C4-2B (cell line): ENCODE measurements around the gene FGF2.
"Not testable (repeated sequence)": the region's sequence is repeated elsewhere in the genome, so short reads cannot be mapped to it uniquely, and the experiment has no call there.

Experiments used
- H3K27ac ChIP-seq: fragments of 450-650 bp; 2 replicates; pipeline ENCODE4 v1.5.1; 2017
- ZFX ChIP-seq: fragments of 450-650 bp; IDR thresholded peaks from 2 replicates; pipeline ENCODE4 v1.6.1; 2017
- TF ChIP-seq, protein P1 (sequence below): fragments of 450-650 bp; conservative IDR thresholded peaks from 2 replicates; pipeline ENCODE4 v1.5.1; 2017; ENCODE audit warnings: mild to moderate bottlenecking

The FGF2 gene

DNA sequence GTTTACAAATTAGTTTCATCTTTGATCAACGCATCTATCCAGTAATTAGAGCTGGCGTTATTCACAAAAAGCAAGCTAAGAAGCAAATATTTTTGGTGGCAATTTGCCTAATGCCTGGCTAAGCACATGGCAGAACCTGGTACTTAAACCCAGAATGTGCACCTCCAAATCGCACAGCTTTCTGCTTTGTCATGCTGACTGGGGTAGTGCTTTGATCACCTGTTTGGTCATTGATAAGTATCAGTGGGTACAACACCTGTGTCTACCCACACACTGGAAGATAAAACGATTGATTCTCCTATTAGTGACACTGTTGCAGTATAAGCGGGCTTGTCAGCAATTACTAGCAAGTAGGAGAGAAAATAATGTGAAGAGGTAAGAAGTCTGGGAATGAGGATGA is 93.8 kb downstream of the FGF2 start:
- H3K27ac ChIP-seq: no peak overlapping the region
- TF ChIP-seq ZFX: no peak
- TF ChIP-seq, protein P1, sequence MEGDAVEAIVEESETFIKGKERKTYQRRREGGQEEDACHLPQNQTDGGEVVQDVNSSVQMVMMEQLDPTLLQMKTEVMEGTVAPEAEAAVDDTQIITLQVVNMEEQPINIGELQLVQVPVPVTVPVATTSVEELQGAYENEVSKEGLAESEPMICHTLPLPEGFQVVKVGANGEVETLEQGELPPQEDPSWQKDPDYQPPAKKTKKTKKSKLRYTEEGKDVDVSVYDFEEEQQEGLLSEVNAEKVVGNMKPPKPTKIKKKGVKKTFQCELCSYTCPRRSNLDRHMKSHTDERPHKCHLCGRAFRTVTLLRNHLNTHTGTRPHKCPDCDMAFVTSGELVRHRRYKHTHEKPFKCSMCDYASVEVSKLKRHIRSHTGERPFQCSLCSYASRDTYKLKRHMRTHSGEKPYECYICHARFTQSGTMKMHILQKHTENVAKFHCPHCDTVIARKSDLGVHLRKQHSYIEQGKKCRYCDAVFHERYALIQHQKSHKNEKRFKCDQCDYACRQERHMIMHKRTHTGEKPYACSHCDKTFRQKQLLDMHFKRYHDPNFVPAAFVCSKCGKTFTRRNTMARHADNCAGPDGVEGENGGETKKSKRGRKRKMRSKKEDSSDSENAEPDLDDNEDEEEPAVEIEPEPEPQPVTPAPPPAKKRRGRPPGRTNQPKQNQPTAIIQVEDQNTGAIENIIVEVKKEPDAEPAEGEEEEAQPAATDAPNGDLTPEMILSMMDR: no peak

DNA sequence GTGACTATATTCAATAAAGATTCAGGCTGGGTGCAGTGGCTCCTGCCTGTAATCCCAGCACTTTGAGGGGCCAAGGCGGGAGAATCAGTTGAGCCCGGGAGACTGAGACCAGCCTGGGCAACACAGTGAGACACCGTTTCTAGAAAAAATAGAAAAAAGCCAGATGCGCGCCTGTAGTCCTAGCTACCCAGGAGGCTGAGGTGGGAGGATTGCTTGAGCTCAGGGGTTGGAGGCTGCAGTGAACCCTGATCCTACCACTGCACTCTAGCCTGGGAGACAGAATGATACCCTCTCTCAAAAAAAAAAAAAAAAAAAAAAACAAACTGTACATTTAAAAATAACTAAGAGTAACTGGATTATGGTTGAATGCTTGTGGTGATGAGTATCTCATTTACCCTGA is 94.7 kb downstream of the FGF2 start:
- TF ChIP-seq, protein P1: no peak
- TF ChIP-seq ZFX: no peak
- no peak overlapping the region for H3K27ac ChIP-seq

DNA sequence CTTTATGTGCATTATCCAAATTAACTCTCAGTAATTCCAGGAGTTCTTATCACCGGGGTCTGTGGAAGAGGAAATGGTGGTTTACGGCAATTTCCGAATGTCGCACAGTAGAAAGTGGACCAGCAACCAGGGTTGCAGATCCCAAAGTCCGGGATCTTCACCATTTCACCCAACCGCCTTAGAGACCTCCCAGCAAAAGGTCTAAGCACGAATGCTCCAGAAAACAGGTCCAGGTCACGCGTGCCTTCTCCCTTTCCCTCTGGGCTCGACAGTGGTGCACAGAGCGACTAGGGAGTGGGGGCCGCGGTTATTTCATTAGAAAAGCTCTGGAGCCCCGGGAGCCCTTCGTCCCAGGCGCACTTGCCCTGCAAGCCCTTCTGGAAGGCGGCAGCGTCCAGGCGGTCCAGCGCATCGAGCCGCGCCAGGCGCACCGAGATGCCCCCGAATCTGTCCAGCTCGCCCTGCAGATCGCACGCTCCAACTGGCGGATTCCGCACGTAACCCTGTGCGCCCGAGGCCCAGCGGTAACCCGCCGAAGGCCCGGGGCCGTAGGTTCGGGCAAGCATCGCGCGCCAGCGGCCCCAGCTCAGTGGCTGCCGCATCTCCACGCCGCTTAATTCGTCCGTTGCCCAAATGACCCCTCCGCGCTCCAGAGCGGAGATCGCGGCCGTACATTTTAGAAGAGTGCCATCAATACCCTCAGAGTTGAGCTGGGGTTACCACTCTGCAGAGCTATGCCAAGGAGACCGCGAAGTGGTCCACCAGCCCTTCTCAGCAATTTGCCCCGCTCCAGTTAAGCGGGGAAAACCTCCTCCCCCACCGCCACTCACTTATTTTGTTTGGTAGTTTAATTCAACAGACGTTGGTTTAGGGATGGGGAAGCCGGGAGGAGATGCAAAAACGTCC is 95.6 kb downstream of the FGF2 start, which contains the start of gene NUDT6:
Gene NUDT6, minus strand, starts transcription at position 627 of the 906 bp plus-strand sequence. Its CDS starts 25 bp downstream, at position 602.
- peak; percentile 68 for TF ChIP-seq ZFX
- TF ChIP-seq, protein P1: no peak
- peak within 1 kb of the TSS; percentile 85 for H3K27ac ChIP-seq

DNA sequence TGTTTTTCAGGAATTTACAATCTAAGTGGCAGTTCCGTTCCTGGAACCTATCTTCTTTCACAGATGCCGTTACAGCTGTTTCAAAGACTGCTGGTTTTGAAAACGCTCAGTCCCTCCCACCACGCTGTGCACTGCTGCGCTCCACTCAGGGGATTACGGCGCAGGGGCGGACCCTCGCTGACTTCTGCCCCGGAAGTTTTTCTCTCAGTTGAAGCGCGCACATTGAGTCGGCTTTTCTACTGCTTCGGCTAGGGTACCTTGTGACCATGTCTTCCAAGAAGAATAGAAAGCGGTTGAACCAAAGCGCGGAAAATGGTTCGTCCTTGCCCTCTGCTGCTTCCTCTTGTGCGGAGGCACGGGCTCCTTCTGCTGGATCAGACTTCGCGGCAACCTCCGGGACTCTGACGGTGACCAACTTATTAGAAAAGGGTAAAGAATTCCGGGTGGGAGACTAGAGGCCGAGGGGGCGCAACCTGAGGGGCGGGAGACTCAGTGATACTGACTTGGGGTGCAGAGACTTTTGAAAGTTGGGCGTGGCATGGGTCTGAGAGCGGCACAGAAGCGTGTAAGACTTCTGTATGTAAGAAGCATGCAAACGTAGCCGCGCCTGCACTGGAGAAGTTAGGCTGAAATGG is 96.4 kb downstream of the FGF2 start:
- peak overlapping the region; percentile 85 for H3K27ac ChIP-seq
- no peak for TF ChIP-seq ZFX
- TF ChIP-seq, protein P1: no peak

DNA sequence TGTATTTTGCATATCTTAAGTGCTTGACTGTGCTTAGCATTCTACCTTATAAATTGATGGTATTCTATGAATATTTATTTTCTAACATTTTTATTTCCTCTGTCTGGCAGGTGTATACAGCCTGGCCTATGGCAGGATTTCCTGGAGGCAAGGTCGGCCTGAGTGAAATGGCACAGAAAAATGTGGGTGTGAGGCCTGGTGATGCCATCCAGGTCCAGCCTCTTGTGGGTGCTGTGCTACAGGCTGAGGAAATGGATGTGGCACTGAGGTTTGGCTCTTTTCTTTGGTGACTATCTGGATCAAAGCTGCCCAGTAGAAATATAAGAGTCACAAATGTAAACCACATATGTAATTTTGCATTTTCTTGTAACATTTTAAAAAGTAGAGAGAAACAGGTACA is 102.3 kb downstream of the FGF2 start:
- TF ChIP-seq ZFX: no peak
- TF ChIP-seq, protein P1: no peak
- H3K27ac ChIP-seq: no peak overlapping the region

DNA sequence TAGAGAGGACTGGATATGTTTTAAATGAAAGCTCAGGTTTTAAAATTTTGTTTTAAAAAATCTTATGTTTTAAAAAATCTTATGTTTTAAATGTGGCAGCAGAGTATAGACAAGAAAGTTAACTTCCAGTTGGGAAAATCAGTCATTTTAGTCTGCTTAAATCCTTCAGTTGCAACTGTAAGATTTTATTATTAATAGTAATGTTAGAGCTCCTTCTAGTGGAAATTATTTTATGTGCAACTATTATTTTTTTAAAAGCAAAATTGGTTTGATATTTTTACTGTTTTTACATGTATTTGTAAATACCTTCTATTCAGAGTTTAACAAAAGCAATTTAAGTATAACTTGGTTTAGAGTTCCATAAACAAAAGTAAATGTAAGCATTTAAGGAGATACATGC is 104.2 kb downstream of the FGF2 start:
- TF ChIP-seq ZFX: no peak
- TF ChIP-seq, protein P1: peak; percentile 69
- no peak overlapping the region for H3K27ac ChIP-seq

DNA sequence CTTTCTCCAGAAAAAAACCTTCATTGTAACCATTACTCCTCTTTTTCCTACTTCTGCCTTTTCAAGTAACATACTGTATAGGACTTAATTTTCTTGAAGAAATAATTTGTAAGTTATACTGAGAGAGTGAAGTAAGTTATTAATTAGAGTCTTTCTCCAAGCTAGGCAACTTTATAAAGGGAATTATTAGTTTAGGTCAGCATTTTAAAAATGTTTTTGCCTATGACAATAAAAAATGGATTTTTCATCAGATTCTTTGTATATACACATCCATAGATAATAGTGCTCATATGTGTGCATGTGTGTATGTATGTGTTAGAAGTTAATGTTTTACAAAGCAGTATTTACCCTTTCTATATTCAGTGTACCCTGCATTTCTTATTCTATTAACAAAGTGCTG is 106.1 kb downstream of the FGF2 start:
- H3K27ac ChIP-seq: no peak overlapping the region
- TF ChIP-seq, protein P1: no peak
- no peak for TF ChIP-seq ZFX

DNA sequence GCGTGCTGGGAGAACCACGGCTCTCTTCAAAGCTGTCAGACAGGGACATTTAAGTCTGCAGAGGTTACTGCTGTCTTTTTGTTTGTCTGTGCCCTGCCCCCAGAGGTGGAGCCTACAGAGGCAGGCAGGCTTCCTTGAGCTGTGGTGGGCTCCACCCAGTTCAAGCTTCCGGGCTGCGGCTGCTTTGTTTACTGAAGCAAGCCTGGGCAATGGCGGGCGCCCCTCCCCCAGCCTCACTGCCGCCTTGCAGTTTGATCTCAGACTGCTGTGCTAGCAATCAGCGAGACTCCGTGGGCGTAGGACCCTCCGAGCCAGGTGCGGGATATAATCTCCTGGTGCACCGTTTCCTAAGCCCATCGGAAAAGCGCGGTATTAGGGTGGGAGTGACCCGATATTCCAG is 118.5 kb downstream of the FGF2 start:
- H3K27ac ChIP-seq: not testable (repeated sequence)
